ENCODE data around the gene SSPN.

The SSPN gene

DNA sequence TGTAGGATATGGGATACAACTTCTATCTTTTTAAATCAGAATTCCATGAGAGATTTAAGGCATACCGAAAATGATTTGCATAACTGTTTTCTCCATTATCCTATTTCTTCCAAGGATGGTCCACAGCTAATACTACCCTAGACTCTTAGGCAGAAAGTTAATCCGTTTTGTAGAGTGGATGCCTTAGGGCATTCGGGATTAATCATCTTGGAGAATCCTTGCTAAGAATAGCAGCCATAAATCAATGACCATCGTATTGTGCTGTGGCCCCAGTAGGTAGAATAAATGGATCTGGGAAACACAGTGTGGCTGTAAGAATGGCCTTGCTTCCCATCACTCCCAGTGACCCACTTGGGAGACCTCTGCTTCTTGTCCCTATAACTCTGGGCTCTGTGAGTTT is 99.6 kb downstream of the SSPN start:
- Histone ChIP-seq H3K27ac (replicated peaks; ENCODE audit: low read length) (no peak overlapping the region), H3K4me3 (ENCODE audit: low read length in 2 of 2) (no peak overlapping the region), H3K14ac (ENCODE audit: low read length) (no peak overlapping the region), H2BK15ac (ENCODE audit: low read length) (no peak overlapping the region), H3K9me3 (replicated peaks in 1 of 2; ENCODE audit: control insufficient read depth in 2 of 2, insufficient read depth in 1 of 2, low read depth in 1 of 2, low read length in 2 of 2) (no peaks in the 10 kb centered on the region), H4K8ac (ENCODE audit: low read depth, low read length) (no peak overlapping the region), H2BK5ac (ENCODE audit: low read length) (no peak overlapping the region), H2AK5ac (ENCODE audit: low read depth, low read length) (no peak overlapping the region), H2BK120ac (ENCODE audit: low read depth, low read length) (no peak overlapping the region), H2AFZ (ENCODE audit: low read length) (no peak overlapping the region), H3K23ac (ENCODE audit: low read depth, low read length, poor library complexity) (no peak overlapping the region), H3K4ac (ENCODE audit: low read length) (no peak overlapping the region), H3K18ac (ENCODE audit: low read length) (no peak overlapping the region), H3K4me2 (ENCODE audit: insufficient read depth, low read length, poor library complexity, severe bottlenecking) (no peak overlapping the region), H3K27me3 (ENCODE audit: control insufficient read depth in 3 of 3, insufficient read depth in 3 of 3, low read depth in 1 of 3, low read length in 3 of 3) (no peaks in the 10 kb centered on the region), H3K4me1 (ENCODE audit: control insufficient read depth in 2 of 2, insufficient read depth in 1 of 2, low read depth in 1 of 2, low read length in 2 of 2) (no peaks in the 10 kb centered on the region), H3K9ac (ENCODE audit: low read depth, low read length, poor library complexity) (no peak overlapping the region), H3K79me1 (ENCODE audit: low read depth, low read length) (no peaks in the 10 kb centered on the region), H3K36me3 (replicated peaks in 1 of 2; ENCODE audit: control insufficient read depth in 2 of 2, insufficient read depth in 2 of 2, low read length in 2 of 2) (no peaks in the 10 kb centered on the region), H2BK12ac (ENCODE audit: low read length) (no peak overlapping the region), H4K91ac (ENCODE audit: low read depth, low read length, poor library complexity) (no peak overlapping the region)
- no peak for DNase-seq (ENCODE audit: low spot score)
- WGBS, 2 donors (ENCODE audit: extremely low coverage in 2 of 2, insufficient read length in 2 of 2, insufficient replicate concordance in 1 of 2) = no CpG with 5 or more reads among the region's 4 CpGs

DNA sequence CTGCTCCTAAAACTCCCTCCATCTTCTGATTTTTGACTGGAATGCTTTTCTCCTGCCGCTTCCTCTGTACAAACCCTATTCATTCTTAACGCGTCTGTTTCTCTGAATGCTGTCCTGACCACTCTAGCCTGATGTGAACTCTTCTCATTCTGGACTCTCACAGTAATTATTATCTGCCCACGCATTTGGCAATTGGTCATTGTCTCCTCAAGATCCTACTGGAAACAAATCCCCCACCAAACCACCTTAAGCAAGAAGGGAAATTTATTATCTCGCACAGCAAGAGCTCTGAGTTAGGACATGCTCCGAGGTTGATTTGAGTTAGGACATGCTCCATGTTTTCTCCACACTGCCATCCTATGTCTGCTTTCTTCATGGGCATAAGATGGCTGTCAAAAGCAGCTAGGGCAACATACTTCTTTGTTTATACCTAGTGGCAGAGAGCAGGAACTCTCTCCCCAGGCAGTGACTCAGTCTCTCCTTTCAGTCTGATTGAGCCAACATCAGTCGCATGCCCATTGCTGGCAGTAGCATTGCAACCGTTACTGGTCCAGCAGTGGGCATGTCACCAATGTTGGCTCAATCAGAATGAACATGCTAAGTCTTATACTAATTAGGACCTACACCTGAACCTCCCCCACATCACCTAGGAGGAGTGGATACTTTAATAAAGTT is 102.2 kb downstream of the SSPN start:
- H3K9ac ChIP-seq (ENCODE audit: low read depth, low read length, poor library complexity) = no peak overlapping the region
- H2BK15ac ChIP-seq (ENCODE audit: low read length) = no peak overlapping the region
- H3K18ac ChIP-seq (ENCODE audit: low read length) = no peak overlapping the region
- no peak for DNase-seq (ENCODE audit: low spot score)
- no peak overlapping the region for H2BK120ac ChIP-seq (ENCODE audit: low read depth, low read length)
- H2AFZ ChIP-seq (ENCODE audit: low read length) = no peak overlapping the region
- no peaks in the 10 kb centered on the region for H3K36me3 ChIP-seq (replicated peaks in 1 of 2; ENCODE audit: control insufficient read depth in 2 of 2, insufficient read depth in 2 of 2, low read length in 2 of 2)
- H2BK12ac ChIP-seq (ENCODE audit: low read length) = no peak overlapping the region
- H3K79me1 ChIP-seq (ENCODE audit: low read depth, low read length) = no peaks in the 10 kb centered on the region
- H3K27ac ChIP-seq (replicated peaks; ENCODE audit: low read length) = no peak overlapping the region
- H3K4me1 ChIP-seq (ENCODE audit: control insufficient read depth in 2 of 2, insufficient read depth in 1 of 2, low read depth in 1 of 2, low read length in 2 of 2) = no peaks in the 10 kb centered on the region
- no peak overlapping the region for H3K14ac ChIP-seq (ENCODE audit: low read length)
- H3K4me3 ChIP-seq (ENCODE audit: low read length in 2 of 2) = no peak overlapping the region
- no peak overlapping the region for H3K4ac ChIP-seq (ENCODE audit: low read length)
- no peak overlapping the region for H3K23ac ChIP-seq (ENCODE audit: low read depth, low read length, poor library complexity)
- H3K4me2 ChIP-seq (ENCODE audit: insufficient read depth, low read length, poor library complexity, severe bottlenecking) = no peak overlapping the region
- no CpG with 5 or more reads among the region's 8 CpGs for WGBS, 2 donors (ENCODE audit: extremely low coverage in 2 of 2, insufficient read length in 2 of 2, insufficient replicate concordance in 1 of 2)
- H2BK5ac ChIP-seq (ENCODE audit: low read length) = no peak overlapping the region
- H4K8ac ChIP-seq (ENCODE audit: low read depth, low read length) = no peak overlapping the region
- no peak overlapping the region for H4K91ac ChIP-seq (ENCODE audit: low read depth, low read length, poor library complexity)
- no peaks in the 10 kb centered on the region for H3K27me3 ChIP-seq (ENCODE audit: control insufficient read depth in 3 of 3, insufficient read depth in 3 of 3, low read depth in 1 of 3, low read length in 3 of 3)
- no peaks in the 10 kb centered on the region for H3K9me3 ChIP-seq (replicated peaks in 1 of 2; ENCODE audit: control insufficient read depth in 2 of 2, insufficient read depth in 1 of 2, low read depth in 1 of 2, low read length in 2 of 2)
- no peak overlapping the region for H2AK5ac ChIP-seq (ENCODE audit: low read depth, low read length)

DNA sequence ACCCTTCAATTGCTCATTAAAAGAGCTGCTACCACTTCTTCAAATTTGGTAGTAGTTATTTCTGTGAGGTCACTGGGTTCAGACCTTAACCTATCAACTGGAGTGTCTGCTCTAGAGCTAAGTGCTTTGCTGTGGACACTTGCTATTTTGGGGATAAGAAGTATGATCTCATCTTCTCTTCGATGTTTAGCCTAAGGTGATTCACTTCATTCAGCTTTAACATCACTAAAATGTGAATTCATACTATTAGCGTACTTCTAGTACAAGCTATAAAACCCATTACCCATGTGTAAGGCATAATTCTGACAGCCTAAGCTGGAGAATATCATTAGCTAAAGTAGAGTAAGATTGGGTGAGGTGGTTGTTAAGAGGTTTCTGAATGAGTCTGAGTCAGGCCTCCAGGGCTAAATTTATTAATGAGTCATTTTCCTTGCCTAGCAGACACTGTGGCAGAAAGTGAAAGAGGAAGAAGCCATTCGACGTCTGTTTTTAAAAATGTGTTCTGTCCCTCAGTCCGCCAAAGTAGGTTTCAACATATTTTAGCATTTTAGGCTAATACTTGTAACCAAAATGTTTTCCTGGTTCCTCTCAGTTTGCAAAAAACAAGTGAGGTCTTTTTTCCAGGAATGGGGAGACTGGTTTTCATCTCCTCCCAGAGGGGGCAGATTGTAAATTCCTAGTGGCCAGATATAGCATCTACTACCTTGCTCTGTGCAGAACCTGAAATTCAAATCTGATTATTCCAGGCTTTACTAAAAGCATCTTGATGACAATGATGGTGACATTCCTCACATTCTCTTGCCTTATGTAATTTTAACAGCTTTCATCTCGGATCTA is 103.6 kb downstream of the SSPN start:
- Histone ChIP-seq H2BK120ac (ENCODE audit: low read depth, low read length) (no peak overlapping the region), H2AFZ (ENCODE audit: low read length) (no peak overlapping the region), H2BK5ac (ENCODE audit: low read length) (no peak overlapping the region), H3K9ac (ENCODE audit: low read depth, low read length, poor library complexity) (no peak overlapping the region), H3K18ac (ENCODE audit: low read length) (no peak overlapping the region), H3K79me1 (ENCODE audit: low read depth, low read length) (no peaks in the 10 kb centered on the region), H2BK12ac (ENCODE audit: low read length) (no peak overlapping the region), H3K27ac (replicated peaks; ENCODE audit: low read length) (no peak overlapping the region), H3K4me2 (ENCODE audit: insufficient read depth, low read length, poor library complexity, severe bottlenecking) (no peak overlapping the region), H3K9me3 (replicated peaks in 1 of 2; ENCODE audit: control insufficient read depth in 2 of 2, insufficient read depth in 1 of 2, low read depth in 1 of 2, low read length in 2 of 2) (no peaks in the 10 kb centered on the region), H2BK15ac (ENCODE audit: low read length) (no peak overlapping the region), H3K4ac (ENCODE audit: low read length) (no peak overlapping the region), H3K36me3 (replicated peaks in 1 of 2; ENCODE audit: control insufficient read depth in 2 of 2, insufficient read depth in 2 of 2, low read length in 2 of 2) (no peaks in the 10 kb centered on the region), H3K14ac (ENCODE audit: low read length) (no peak overlapping the region), H2AK5ac (ENCODE audit: low read depth, low read length) (no peak overlapping the region), H3K4me1 (ENCODE audit: control insufficient read depth in 2 of 2, insufficient read depth in 1 of 2, low read depth in 1 of 2, low read length in 2 of 2) (no peaks in the 10 kb centered on the region), H3K4me3 (ENCODE audit: low read length in 2 of 2) (no peak overlapping the region), H4K8ac (ENCODE audit: low read depth, low read length) (no peak overlapping the region), H3K27me3 (ENCODE audit: control insufficient read depth in 3 of 3, insufficient read depth in 3 of 3, low read depth in 1 of 3, low read length in 3 of 3) (no peaks in the 10 kb centered on the region), H4K91ac (ENCODE audit: low read depth, low read length, poor library complexity) (no peak overlapping the region), H3K23ac (ENCODE audit: low read depth, low read length, poor library complexity) (no peak overlapping the region)
- DNase-seq (ENCODE audit: low spot score) = no peak
- no CpG with 5 or more reads among the region's 6 CpGs for WGBS, 2 donors (ENCODE audit: extremely low coverage in 2 of 2, insufficient read length in 2 of 2, insufficient replicate concordance in 1 of 2)

DNA sequence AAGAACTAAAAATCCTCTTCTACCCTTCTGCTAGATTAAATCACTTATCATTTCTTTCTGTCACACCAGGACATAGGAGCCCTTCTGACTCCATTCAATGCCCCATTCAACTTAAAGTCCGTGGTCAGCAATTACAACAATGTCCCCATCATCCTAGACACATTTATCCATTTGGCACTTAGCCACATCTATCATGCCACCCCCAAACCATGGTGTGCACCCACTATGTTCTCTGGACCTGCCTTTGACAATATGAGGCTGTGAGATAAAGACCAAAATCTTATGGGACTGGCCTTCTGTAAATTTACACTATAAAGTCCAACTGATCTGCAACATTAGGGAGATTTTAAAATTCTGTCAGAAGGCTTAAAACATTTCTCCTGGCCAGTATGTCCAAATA is 104.4 kb downstream of the SSPN start:
- Histone ChIP-seq H2AK5ac (ENCODE audit: low read depth, low read length) (no peak overlapping the region), H2AFZ (ENCODE audit: low read length) (no peak overlapping the region), H3K4me3 (ENCODE audit: low read length in 2 of 2) (no peak overlapping the region), H2BK120ac (ENCODE audit: low read depth, low read length) (no peak overlapping the region), H3K23ac (ENCODE audit: low read depth, low read length, poor library complexity) (no peak overlapping the region), H3K36me3 (replicated peaks in 1 of 2; ENCODE audit: control insufficient read depth in 2 of 2, insufficient read depth in 2 of 2, low read length in 2 of 2) (no peaks in the 10 kb centered on the region), H3K9ac (ENCODE audit: low read depth, low read length, poor library complexity) (no peak overlapping the region), H3K4me1 (ENCODE audit: control insufficient read depth in 2 of 2, insufficient read depth in 1 of 2, low read depth in 1 of 2, low read length in 2 of 2) (no peaks in the 10 kb centered on the region), H3K4ac (ENCODE audit: low read length) (no peak overlapping the region), H4K91ac (ENCODE audit: low read depth, low read length, poor library complexity) (no peak overlapping the region), H2BK12ac (ENCODE audit: low read length) (no peak overlapping the region), H3K9me3 (replicated peaks in 1 of 2; ENCODE audit: control insufficient read depth in 2 of 2, insufficient read depth in 1 of 2, low read depth in 1 of 2, low read length in 2 of 2) (no peaks in the 10 kb centered on the region), H3K18ac (ENCODE audit: low read length) (no peak overlapping the region), H2BK15ac (ENCODE audit: low read length) (no peak overlapping the region), H3K27me3 (ENCODE audit: control insufficient read depth in 3 of 3, insufficient read depth in 3 of 3, low read depth in 1 of 3, low read length in 3 of 3) (no peaks in the 10 kb centered on the region), H3K14ac (ENCODE audit: low read length) (no peak overlapping the region), H4K8ac (ENCODE audit: low read depth, low read length) (no peak overlapping the region), H2BK5ac (ENCODE audit: low read length) (no peak overlapping the region), H3K79me1 (ENCODE audit: low read depth, low read length) (no peaks in the 10 kb centered on the region), H3K4me2 (ENCODE audit: insufficient read depth, low read length, poor library complexity, severe bottlenecking) (no peak overlapping the region), H3K27ac (replicated peaks; ENCODE audit: low read length) (no peak overlapping the region)
- no CpG with 5 or more reads among the region's 1 CpG for WGBS, 2 donors (ENCODE audit: extremely low coverage in 2 of 2, insufficient read length in 2 of 2, insufficient replicate concordance in 1 of 2)
- DNase-seq (ENCODE audit: low spot score) = no peak

Measured in neuronal stem cell (in vitro differentiated cells).